ENCODE data around the gene PRR15. TPM values are rescaled to one million over a fixed set of nuclear protein-coding genes. Genes with fewer than 3 reads are reported as not detected.

The PRR15 gene
- total and polyA plus RNA-seq, 2 of the 8 experiments (the other 6 are each of a cell fraction or from before 2014, with no cell fraction given): 4.9 to 7.9 TPM

DNA sequence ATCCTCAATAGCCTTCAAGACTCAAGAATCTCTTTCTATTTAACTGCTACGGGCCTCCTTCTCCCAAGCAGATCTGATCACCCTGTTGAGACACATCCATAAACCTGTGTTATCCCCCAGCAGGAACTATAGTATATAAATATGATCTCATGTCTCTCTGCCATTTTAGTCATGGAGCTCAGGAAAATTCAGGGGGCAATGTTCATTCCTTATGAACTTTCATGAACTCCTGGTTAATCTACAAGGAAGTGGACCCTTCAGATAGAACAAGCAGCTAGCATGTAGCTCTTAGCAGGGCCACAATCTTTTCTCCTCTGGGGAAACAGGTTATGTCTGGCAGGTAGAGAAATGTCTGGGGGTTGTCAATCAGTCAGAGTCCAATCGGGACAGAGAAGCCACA lies 8.9 kb downstream of the PRR15 start:
- H3K79me2 ChIP-seq (ENCODE audit: control insufficient read depth in 1 of 2, insufficient read depth in 2 of 2, low read length in 2 of 2): no peaks in the 10 kb centered on the region
- H4K5ac ChIP-seq (ENCODE audit: insufficient read length, low read depth, low read length): no peak overlapping the region
- H3K9me3 ChIP-seq (ENCODE audit: insufficient read depth in 2 of 2, low read depth in 1 of 2, low read length in 1 of 2): peaks cover 8 to 14% of the 10 kb centered on the region in 2 experiments; a peak in 2 of 4 replicates
- H2BK12ac ChIP-seq (ENCODE audit: low read depth, low read length): no peak overlapping the region
- H3K4me3 ChIP-seq (ENCODE audit: extremely low read depth in 1 of 4, insufficient read depth in 2 of 4, low read depth in 3 of 4, low read length in 4 of 4): no peak overlapping the region
- FAIRE-seq (no peak), DNase-seq (ENCODE audit: low read depth in 1 of 2, low spot score in 2 of 2) (no peak)
- peaks cover 0 to 7% (median 4%) of the 10 kb centered on the region in 4 experiments; a peak in 4 of 7 replicates for H3K4me1 ChIP-seq (replicated peaks in 1 of 4; ENCODE audit: control insufficient read depth in 3 of 4, insufficient read depth in 4 of 4, low read length in 3 of 4)
- 0 out of 2 replicates have a peak overlapping the region, but pooled peaks have one; percentile 46 for H2BK15ac ChIP-seq (ENCODE audit: low read length)
- H3K4ac ChIP-seq (replicated peaks; ENCODE audit: insufficient read length, low read depth, low read length): no peak overlapping the region
- no peak overlapping the region for H2AFZ ChIP-seq (ENCODE audit: low read length)
- H3K23me2 ChIP-seq (ENCODE audit: low read depth, low read length): no peaks in the 10 kb centered on the region
- H3K9ac ChIP-seq (replicated peaks in 1 of 4; ENCODE audit: extremely low read depth in 1 of 4, low read depth in 3 of 4, low read length in 3 of 4): no peak overlapping the region
- 91% methylated on average over 2 of the region's 2 CpGs; no CpG with 5 or more reads in 1 of the 2 experiments for WGBS, 2 experiments (ENCODE audit: extremely low coverage in 1 of 2, insufficient coverage in 1 of 2, insufficient read length in 1 of 2, insufficient replicate concordance in 2 of 2, low coverage in 1 of 2, low lambda C conversion rate in 2 of 2, missing lambda C conversion rate in 1 of 2)
- no peak overlapping the region for H3K23ac ChIP-seq (ENCODE audit: insufficient read length)
- no peak overlapping the region for H2BK5ac ChIP-seq (ENCODE audit: low read depth, low read length)
- H4K20me1 ChIP-seq (replicated peaks in 1 of 2; ENCODE audit: control insufficient read depth in 1 of 2, insufficient read depth in 2 of 2, low read length in 2 of 2): no peaks in the 10 kb centered on the region
- H3K18ac ChIP-seq (ENCODE audit: extremely low read depth, low read length): no peak overlapping the region
- TF ChIP-seq, protein P1, sequence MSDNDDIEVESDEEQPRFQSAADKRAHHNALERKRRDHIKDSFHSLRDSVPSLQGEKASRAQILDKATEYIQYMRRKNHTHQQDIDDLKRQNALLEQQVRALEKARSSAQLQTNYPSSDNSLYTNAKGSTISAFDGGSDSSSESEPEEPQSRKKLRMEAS (IDR thresholded peaks at IDR 0.05): no peak
- TF ChIP-seq GABPA (IDR thresholded peaks at IDR 0.05; ENCODE audit: borderline replicate concordance, insufficient read depth, low read length): no peak
- TF ChIP-seq RBBP5 (IDR thresholded peaks at IDR 0.05; ENCODE audit: borderline replicate concordance, low read depth, low read length): no peak
- TF ChIP-seq ASH2L (IDR thresholded peaks at IDR 0.05; ENCODE audit: low read length): no peak
- TF ChIP-seq ZNF274 (IDR thresholded peaks at IDR 0.05; ENCODE audit: borderline replicate concordance, extremely low read depth, low read length): no peak
- no peak for TF ChIP-seq FOSL1 (IDR thresholded peaks at IDR 0.05; ENCODE audit: insufficient read depth, low read depth, low read length)
- no peak overlapping the region for H2BK20ac ChIP-seq (ENCODE audit: low read length)
- H4K91ac ChIP-seq (replicated peaks; ENCODE audit: insufficient read length, low read length): no peak overlapping the region
- no peak overlapping the region for H2AK5ac ChIP-seq (ENCODE audit: low read depth, low read length)
- no peaks in the 10 kb centered on the region; a peak in 1 of 8 replicates for H3K36me3 ChIP-seq (ENCODE audit: control insufficient read depth in 2 of 4, insufficient read depth in 4 of 4, low read length in 3 of 4)
- H3K79me1 ChIP-seq (ENCODE audit: low read depth, low read length): no peaks in the 10 kb centered on the region
- no peak overlapping the region for H4K8ac ChIP-seq (ENCODE audit: extremely low read depth, insufficient read depth, low read length)
- H3K4me2 ChIP-seq (ENCODE audit: insufficient read depth in 1 of 2, low read depth in 2 of 2, low read length in 2 of 2): no peak overlapping the region
- POLR2A ChIA-PET (ENCODE audit: partially characterized antibody): no interaction called here
- H3K27me3 ChIP-seq (replicated peaks in 1 of 4; ENCODE audit: control insufficient read depth in 3 of 4, extremely low read depth in 1 of 4, insufficient read depth in 3 of 4, low read length in 3 of 4): no peaks in the 10 kb centered on the region
- no peak overlapping the region for H3K27ac ChIP-seq (ENCODE audit: low read depth, low read length)
- no peak overlapping the region for H2BK120ac ChIP-seq (replicated peaks; ENCODE audit: low read depth, low read length)
- no peak overlapping the region for H3K14ac ChIP-seq (ENCODE audit: insufficient read length)
- no peak overlapping the region for H3K56ac ChIP-seq (replicated peaks; ENCODE audit: insufficient read length, low read depth, low read length)
- CTCF ChIA-PET (ENCODE audit: partially characterized antibody): no interaction called here

All from H1 (cell line).